ENCODE results near the gene CDK18.

Gene CDK18

GRCh38 chr1:205500240-205501233, 3.9 kb upstream of the CDK18 start:
- Histone ChIP-seq H3K27me3 (ENCODE audit: insufficient read depth, low read length, poor library complexity) (peaks cover 19% of the 10 kb centered on the region), H4K20me1 (ENCODE audit: insufficient read depth, low read length) (0 out of 2 replicates have a peak, but pooled peaks cover under 1% of the 10 kb centered on the region), H3K27ac (ENCODE audit: low read length) (no peak overlapping the region), H3K4me2 (ENCODE audit: insufficient read depth, low read length) (no peak overlapping the region), H3K36me3 (ENCODE audit: insufficient read depth, low read length) (no peaks in the 10 kb centered on the region), H3K9me3 (ENCODE audit: insufficient read depth, low read length, severe bottlenecking) (no peaks in the 10 kb centered on the region), H3K4me1 (ENCODE audit: insufficient read depth, low read length) (peaks cover 18% of the 10 kb centered on the region), H3K9ac (ENCODE audit: low read depth, low read length) (no peak overlapping the region), H3K79me2 (ENCODE audit: insufficient read depth, low read length) (no peaks in the 10 kb centered on the region), H3K4me3 (ENCODE audit: low read depth in 1 of 2, low read length in 2 of 2) (no peak overlapping the region), H2AFZ (ENCODE audit: low read depth, low read length) (no peak overlapping the region)
- TF ChIP-seq CTCF (IDR thresholded peaks at IDR 0.05; ENCODE audit: borderline replicate concordance, extremely low read depth, low read length, poor library complexity, severe bottlenecking) (no peak), EZH2 (IDR thresholded peaks at IDR 0.05; ENCODE audit: borderline replicate concordance, low read depth, low read length, severe bottlenecking) (no peak)
- ATAC-seq (ENCODE audit: insufficient read depth, low read depth): no peak
- no peak for DNase-seq

- H3K79me2 ChIP-seq (ENCODE audit: insufficient read depth, low read length): no peaks in the 10 kb centered on the region
- H3K9me3 ChIP-seq (ENCODE audit: insufficient read depth, low read length, severe bottlenecking): no peaks in the 10 kb centered on the region
- TF ChIP-seq CTCF (IDR thresholded peaks at IDR 0.05; ENCODE audit: borderline replicate concordance, extremely low read depth, low read length, poor library complexity, severe bottlenecking) (no peak), EZH2 (IDR thresholded peaks at IDR 0.05; ENCODE audit: borderline replicate concordance, low read depth, low read length, severe bottlenecking) (no peak)
- H4K20me1 ChIP-seq (ENCODE audit: insufficient read depth, low read length): peaks cover 9% of the 10 kb centered on the region
- no peaks in the 10 kb centered on the region for H3K36me3 ChIP-seq (ENCODE audit: insufficient read depth, low read length)
- no peak overlapping the region for H3K9ac ChIP-seq (ENCODE audit: low read depth, low read length)
- H3K27ac ChIP-seq (ENCODE audit: low read length): no peak overlapping the region
- ATAC-seq (ENCODE audit: insufficient read depth, low read depth) (no peak), DNase-seq (no peak)
- H2AFZ ChIP-seq (ENCODE audit: low read depth, low read length): no peak overlapping the region
- peaks cover 24% of the 10 kb centered on the region for H3K27me3 ChIP-seq (ENCODE audit: insufficient read depth, low read length, poor library complexity)
- no peak overlapping the region for H3K4me3 ChIP-seq (ENCODE audit: low read depth in 1 of 2, low read length in 2 of 2)
- no peak overlapping the region for H3K4me2 ChIP-seq (ENCODE audit: insufficient read depth, low read length)
- peaks cover 22% of the 10 kb centered on the region for H3K4me1 ChIP-seq (ENCODE audit: insufficient read depth, low read length)
Observed at GRCh38 chr1:205502111-205502810, 2.2 kb upstream of the CDK18 start.

- DNase-seq (no peak), ATAC-seq (ENCODE audit: insufficient read depth, low read depth) (no peak)
- Histone ChIP-seq H3K27ac (ENCODE audit: low read length) (no peak overlapping the region), H3K4me2 (ENCODE audit: insufficient read depth, low read length) (no peak overlapping the region), H3K4me3 (ENCODE audit: low read depth in 1 of 2, low read length in 2 of 2) (no peak overlapping the region), H3K9me3 (ENCODE audit: insufficient read depth, low read length, severe bottlenecking) (no peaks in the 10 kb centered on the region), H3K27me3 (ENCODE audit: insufficient read depth, low read length, poor library complexity) (peaks cover 24% of the 10 kb centered on the region), H4K20me1 (ENCODE audit: insufficient read depth, low read length) (peaks cover 9% of the 10 kb centered on the region), H3K9ac (ENCODE audit: low read depth, low read length) (no peak overlapping the region), H3K36me3 (ENCODE audit: insufficient read depth, low read length) (no peaks in the 10 kb centered on the region), H3K79me2 (ENCODE audit: insufficient read depth, low read length) (no peaks in the 10 kb centered on the region), H3K4me1 (ENCODE audit: insufficient read depth, low read length) (peaks cover 22% of the 10 kb centered on the region), H2AFZ (ENCODE audit: low read depth, low read length) (no peak overlapping the region)
- TF ChIP-seq CTCF (IDR thresholded peaks at IDR 0.05; ENCODE audit: borderline replicate concordance, extremely low read depth, low read length, poor library complexity, severe bottlenecking) (no peak), EZH2 (IDR thresholded peaks at IDR 0.05; ENCODE audit: borderline replicate concordance, low read depth, low read length, severe bottlenecking) (no peak)
Observed at GRCh38 chr1:205502992-205503391, 1.5 kb upstream of the CDK18 start.

All from DND-41 (cell line).